K562 (cell line): ENCODE results near the gene ATF3. TPM values are rescaled to one million over a fixed set of nuclear protein-coding genes. Genes with fewer than 3 reads are reported as not detected.
A peak's percentile ranks its signal among the peaks of the same experiment; 100 is the strongest.

Source experiments
- ATAC-seq: fragments of 200-7000 bp; cut with Tn5 transposase; 3 replicates; pipeline ENCODE4 v1.9.1; 2020; ENCODE audit warnings: moderate library complexity
- BruUV-seq: library from RNA; stranded (reverse); fragments of 400-500 nt; replicated peaks from 2 replicates; lab custom pipeline; 2021; lab: Mats Ljungman, UMichigan
- CTCF ChIA-PET: fragments of 300-600 bp; formaldehyde crosslinking; extraction: SDS; loops from one replicate; lab custom pipeline; 2021; ENCODE audit warnings: low intra/inter-chr PET ratio; lab: Yijun Ruan, JAX
- POLR2A ChIA-PET: fragments of 300-600, 350-650 bp; sonication (Branson Sonifier 250); formaldehyde crosslinking; extraction: SDS; loops from one replicate; lab custom pipeline; 2021; ENCODE audit warnings: antibody characterized with exemption, inconsistent platforms; lab: Yijun Ruan, JAX
- DNase-seq, 4 experiments: peaks; one replicate each; pipeline versions ENCODE4 v3.0.0 to v3.0.0-alpha.2; 2011 to 2018; ENCODE audit warnings: low spot score in 3 of 4, mixed read lengths in 3 of 4; ENCODE audit errors: extremely low read depth in 1 of 4
- FAIRE-seq: peaks from 2 replicates; lab custom pipeline; 2011; peaks lifted over from hg19 to GRCh38; lab: Jason Lieb, UNC
- H2AFZ ChIP-seq: 2 replicates; pipeline ENCODE4 v1.6.0; 2011; ENCODE audit warnings: low read depth, low read length, control low read depth, inconsistent platforms
- H3K27ac ChIP-seq: fragments of 200-600 bp; 3 replicates; pipeline ENCODE4 v1.8.0; 2011; ENCODE audit warnings: low read depth, mild to moderate bottlenecking, control low read depth, inconsistent platforms, low read length, moderate library complexity, mixed read lengths; ENCODE audit errors: extremely low read depth
- H3K27me3 ChIP-seq, 2 experiments: fragments of 300-600 bp in 1 of 2; 2 replicates in 1 of 2; 3 replicates in 1 of 2; pipeline versions ENCODE4 v1.6.0 to v1.8.0; 2011; ENCODE audit warnings: inconsistent platforms in 2 of 2, low read length in 2 of 2, mild to moderate bottlenecking in 1 of 2, mixed read lengths in 1 of 2, moderate library complexity in 1 of 2; ENCODE audit not compliant: control insufficient read depth in 2 of 2, insufficient read depth in 2 of 2
- H3K36me3 ChIP-seq: fragments of 300-600 bp; 3 replicates; pipeline ENCODE4 v1.8.0; 2011; ENCODE audit warnings: mild to moderate bottlenecking, low read length, inconsistent platforms; ENCODE audit not compliant: control insufficient read depth, insufficient read depth
- H3K4me1 ChIP-seq, 2 experiments: fragments of 200-600 bp in 1 of 2; replicated peaks in 1 of 2; 2 replicates in 1 of 2; 3 replicates in 1 of 2; pipeline versions ENCODE4 v1.5.1 to v1.8.0; 2011; ENCODE audit warnings: inconsistent platforms in 2 of 2, low read length in 2 of 2, mild to moderate bottlenecking in 1 of 2, mixed read lengths in 1 of 2, moderate library complexity in 1 of 2; ENCODE audit not compliant: control insufficient read depth in 2 of 2, insufficient read depth in 2 of 2
- H3K4me2 ChIP-seq: 2 replicates; pipeline ENCODE4 v1.6.1; 2011; ENCODE audit warnings: low read length, control low read depth, inconsistent platforms, mixed read lengths; ENCODE audit not compliant: insufficient read depth
- H3K4me3 ChIP-seq: fragments of 200-600 bp; sonication (generic), shearing (Covaris generic); 2 replicates; pipeline ENCODE4 v1.5.1; 2016; ENCODE audit warnings: control low read depth, inconsistent platforms
- H3K79me2 ChIP-seq: fragments of 200-600 bp; 3 replicates; pipeline ENCODE4 v1.8.0; 2011; ENCODE audit warnings: low read length, inconsistent platforms; ENCODE audit not compliant: control insufficient read depth, insufficient read depth
- H3K9ac ChIP-seq, 2 experiments: 2 replicates each; pipeline versions ENCODE4 v1.6.0 to v1.6.1; 2011; ENCODE audit warnings: low read depth in 2 of 2, low read length in 2 of 2, control low read depth in 1 of 2, inconsistent platforms in 1 of 2, mild to moderate bottlenecking in 1 of 2, mixed read lengths in 1 of 2; ENCODE audit not compliant: insufficient read depth in 1 of 2
- H3K9me1 ChIP-seq: one replicate; pipeline ENCODE4 v1.6.0; 2011; ENCODE audit warnings: inconsistent platforms, mild to moderate bottlenecking, low read length, moderate library complexity; ENCODE audit not compliant: control insufficient read depth, insufficient read depth
- H3K9me3 ChIP-seq: replicated peaks from 2 replicates; pipeline ENCODE4 v1.5.1; 2011; ENCODE audit warnings: low read depth, low read length, inconsistent platforms; ENCODE audit not compliant: control insufficient read depth, insufficient read depth
- H4K20me1 ChIP-seq: replicated peaks from 2 replicates; pipeline ENCODE4 v1.6.1; 2011; ENCODE audit warnings: low read length, inconsistent platforms, mixed read lengths; ENCODE audit not compliant: control insufficient read depth, insufficient read depth
- ARID1B ChIP-seq: fragments of 450-650 bp; IDR thresholded peaks from 2 replicates; pipeline ENCODE4 v1.6.1; 2016; ENCODE audit warnings: antibody characterized with exemption, mild to moderate bottlenecking, inconsistent platforms
- CTBP1 ChIP-seq: fragments of 450-650 bp; IDR thresholded peaks from 2 replicates; pipeline ENCODE4 v1.6.1; 2016; ENCODE audit warnings: borderline replicate concordance
- EHMT2 ChIP-seq: fragments of 450-650 bp; IDR thresholded peaks from 2 replicates; pipeline ENCODE4 v1.6.1; 2018; ENCODE audit warnings: antibody characterized with exemption
- ESRRA ChIP-seq: fragments of 450-650 bp; IDR thresholded peaks from 2 replicates; pipeline ENCODE4 v1.6.1; 2014; ENCODE audit warnings: low read depth, mild to moderate bottlenecking, moderate library complexity, borderline replicate concordance
- HDAC2 ChIP-seq: fragments of 450-650 bp; IDR thresholded peaks from 2 replicates; pipeline ENCODE4 v1.6.1; 2016; ENCODE audit warnings: mild to moderate bottlenecking
- KDM1A ChIP-seq, 2 experiments: fragments of 450-650 bp; IDR thresholded peaks; 2 replicates each; pipeline ENCODE4 v1.6.1; 2016; ENCODE audit warnings: mild to moderate bottlenecking in 2 of 2
- MITF ChIP-seq: IDR thresholded peaks from 2 replicates; pipeline ENCODE4 v1.6.1; 2014; ENCODE audit warnings: antibody characterized with exemption
- PURB ChIP-seq: sonication (generic); formaldehyde crosslinking; IDR thresholded peaks from 2 replicates; pipeline ENCODE4 v1.9.0; 2021; ENCODE audit warnings: low read depth, mild to moderate bottlenecking, missing genetic modification reagents
- RBM25 ChIP-seq: fragments of 200-400 bp; formaldehyde crosslinking; IDR thresholded peaks from 2 replicates; pipeline ENCODE4 v1.6.1; 2018; ENCODE audit warnings: low read length, low read depth, moderate library complexity; ENCODE audit not compliant: severe bottlenecking
- RCOR1 ChIP-seq, 2 experiments: IDR thresholded peaks; 2 replicates each; pipeline ENCODE4 v1.6.1; 2012; ENCODE audit warnings: low read depth in 2 of 2, low read length in 2 of 2, borderline replicate concordance in 1 of 2, improper control_type of control experiment in 1 of 2
- SPI1 ChIP-seq: IDR thresholded peaks from 2 replicates; pipeline ENCODE4 v1.6.1; 2011; ENCODE audit warnings: low read depth, low read length, control low read depth, borderline replicate concordance
- TEAD4 ChIP-seq, 2 experiments: sonication (generic) in 1 of 2; formaldehyde crosslinking in 1 of 2; IDR thresholded peaks; 2 replicates each; pipeline versions ENCODE4 v1.6.1 to v1.8.0; 2012 to 2022; ENCODE audit warnings: borderline replicate concordance in 1 of 2, inconsistent platforms in 1 of 2, low read length in 1 of 2, mild to moderate bottlenecking in 1 of 2, missing genetic modification reagents in 1 of 2
- THRB ChIP-seq: fragments of 450-650 bp; formaldehyde crosslinking; conservative IDR thresholded peaks from 2 replicates; pipeline ENCODE4 v1.4.0; 2022; ENCODE audit warnings: mild to moderate bottlenecking, missing genetic modification characterization
- TRIM24 ChIP-seq, 2 experiments: fragments of 450-650 bp; IDR thresholded peaks; 2 replicates each; pipeline ENCODE4 v1.6.1; 2016
- USF1 ChIP-seq: sonication (generic); formaldehyde crosslinking; IDR thresholded peaks from 2 replicates; pipeline ENCODE4 v1.9.0; 2022; ENCODE audit warnings: mild to moderate bottlenecking, missing genetic modification reagents
- ZC3H8 ChIP-seq: fragments of 450-650 bp; IDR thresholded peaks from 2 replicates; pipeline ENCODE4 v1.6.1; 2017
- ZNF589 ChIP-seq: fragments of 200-800 bp; sonication (Bioruptor generic); IDR thresholded peaks from 2 replicates; pipeline ENCODE4 v1.6.1; 2016; ENCODE audit warnings: low read depth, missing genetic modification characterization, missing compliant biosample characterization
- WGBS: fragments of 100-300 bp; shearing (Covaris generic); methylation state at CpG from one replicate; pipeline ENCODE4 v1.1.6; 2016; ENCODE audit warnings: low coverage, mixed read lengths; ENCODE audit not compliant: insufficient coverage; ENCODE audit errors: missing lambda C conversion rate; 5-methylcytosine and 5-hydroxymethylcytosine counted together
- in situ Hi-C: fragments of 300-500 bp; cut with MboI; formaldehyde crosslinking; loops from 4 replicates; pipeline ENCODE4 v1.15.0; 2018; ENCODE audit warnings: inconsistent platforms, mixed read lengths
- intact Hi-C: fragments of 100-400 bp; cut with micrococcal nuclease; formaldehyde crosslinking; loops from 2 replicates; pipeline ENCODE4 v1.14.2; 2022
- polyA plus RNA-seq, 8 experiments: library from polyadenylated mRNA; depleted of rRNA in 4 of 8; stranded (reverse) in 5 of 8; unstranded in 3 of 8; fragments of >200 nt; fragmentation: Nextera tagmentation in 2 of 8; fragmentation: Illumina TruSeq in 1 of 8; extraction: Ambion mirVana in 2 of 8; extraction: Trizol in 1 of 8; gene quantifications; 2 replicates each; pipeline versions ENCODE4 v1.2.1 to v1.2.3, GENCODE V29; 2011 to 2014; ENCODE audit warnings: inconsistent platforms in 1 of 8, missing spikeins in 1 of 8
- total RNA-seq, 7 experiments: library from RNA; depleted of rRNA in 6 of 7; stranded (reverse); fragments of >200 nt in 6 of 7; fragmentation: Illumina TruSeq in 2 of 7; extraction: Trizol in 2 of 7; gene quantifications; 2 replicates each; pipeline versions ENCODE4 v1.2.1 to v1.2.3, GENCODE V29; 2011 to 2021; ENCODE audit warnings: low replicate concordance in 1 of 7
- TF ChIP-seq, protein P1 (sequence below): fragments of 250-450 bp; sonication (Bioruptor Pico); IDR thresholded peaks from 2 replicates; pipeline ENCODE4 v1.4.0; 2020

The ATF3 gene
- total and polyA plus RNA-seq, 9 of the 15 experiments (the other 6 are each of a cell fraction or from before 2014, with no cell fraction given), result 3.5 to 28.2 (median 19.8) TPM

DNA sequence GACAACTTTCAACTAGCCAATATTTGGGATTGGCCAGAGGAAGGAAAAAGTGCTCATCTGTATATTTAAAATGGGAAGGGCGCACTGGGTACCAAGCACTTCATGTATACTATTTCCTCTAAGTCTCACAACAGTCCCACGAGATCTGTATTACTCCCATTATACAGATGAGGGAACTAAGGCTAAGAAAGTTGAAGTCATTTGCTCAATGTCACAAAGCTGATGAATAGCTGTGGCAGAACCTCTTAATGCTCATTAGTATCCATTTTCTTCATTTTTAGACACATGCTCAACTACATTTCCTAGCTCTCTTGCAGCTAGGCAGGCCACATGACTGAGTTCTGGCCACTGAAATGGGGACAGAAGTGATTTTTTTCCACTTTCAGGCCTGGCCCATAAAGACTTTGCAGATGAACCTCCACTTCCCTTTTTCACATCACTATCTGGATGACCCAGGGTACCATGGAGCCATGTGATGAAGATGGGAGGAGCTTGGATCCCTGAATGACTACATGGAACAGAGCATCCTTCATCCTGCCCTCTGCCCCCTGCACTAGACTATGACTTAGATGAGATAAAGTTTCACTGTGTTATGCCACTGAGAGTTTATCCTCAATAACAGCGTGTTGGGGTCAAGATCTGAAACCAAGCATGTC lies 31.8 kb downstream of the ATF3 start:
- H3K9me3 ChIP-seq, result no peaks in the 10 kb centered on the region
- no peak overlapping the region for H3K9ac ChIP-seq
- no peaks in the 10 kb centered on the region for H3K36me3 ChIP-seq
- H3K27ac ChIP-seq, result no peak overlapping the region
- in situ Hi-C loops (no loop called here), intact Hi-C loops (no loop called here)
- H3K9me1 ChIP-seq, result no peaks in the 10 kb centered on the region
- H3K4me2 ChIP-seq, result no peak overlapping the region
- peaks cover 12 to 18% of the 10 kb centered on the region in 2 experiments; a peak in 4 of 5 replicates for H3K4me1 ChIP-seq
- no peak overlapping the region for H3K4me3 ChIP-seq
- H4K20me1 ChIP-seq, result peaks cover 14% of the 10 kb centered on the region
- ATAC-seq (no peak), DNase-seq (peak in 1 of 4 experiments; percentile 17), FAIRE-seq (no peak)
- ChIA-PET POLR2A (interaction anchor here (0.6 to 1.2 kb wide), 3 partner anchors 7 to 112 kb away, joined by 3 read pairs; no protein-coding TSS in a partner anchor), CTCF (no interaction called here)
- WGBS, result 5% methylated on average over 3 of the region's 3 CpGs
- H3K27me3 ChIP-seq, result peaks cover 16 to 51% of the 10 kb centered on the region in 2 experiments
- H3K79me2 ChIP-seq, result no peaks in the 10 kb centered on the region
- BruUV-seq, result no TSS peak
- no peak overlapping the region for H2AFZ ChIP-seq
- no peak for TF ChIP-seq TEAD4 (IDR thresholded peaks at IDR 0.05; ENCODE audit: low read length)
- TF ChIP-seq TEAD4 (CRISPR knock-in tag; IDR thresholded peaks at IDR 0.05; ENCODE audit: borderline replicate concordance), result peak; percentile 38; the same call in 1 of the 2 replicates
- peak in 1 of 2 experiments; percentile 84; a peak in 1 of 4 replicates for TF ChIP-seq RCOR1 (IDR thresholded peaks at IDR 0.05; ENCODE audit: borderline replicate concordance in 1 of 2, low read depth in 2 of 2, low read length in 2 of 2)
- TF ChIP-seq TRIM24 (IDR thresholded peaks at IDR 0.05), result 0 out of 4 replicates have a peak, but pooled peaks of 1 of the 2 experiments have one; percentile 20
- 0 out of 2 replicates have a peak, but pooled peaks have one; percentile 11 for TF ChIP-seq ARID1B
- peak; percentile 20 to 48; a peak in 1 of 4 replicates for TF ChIP-seq KDM1A (IDR thresholded peaks at IDR 0.05)
- no peak for TF ChIP-seq PURB (CRISPR knock-in tag)
- TF ChIP-seq, protein P1, sequence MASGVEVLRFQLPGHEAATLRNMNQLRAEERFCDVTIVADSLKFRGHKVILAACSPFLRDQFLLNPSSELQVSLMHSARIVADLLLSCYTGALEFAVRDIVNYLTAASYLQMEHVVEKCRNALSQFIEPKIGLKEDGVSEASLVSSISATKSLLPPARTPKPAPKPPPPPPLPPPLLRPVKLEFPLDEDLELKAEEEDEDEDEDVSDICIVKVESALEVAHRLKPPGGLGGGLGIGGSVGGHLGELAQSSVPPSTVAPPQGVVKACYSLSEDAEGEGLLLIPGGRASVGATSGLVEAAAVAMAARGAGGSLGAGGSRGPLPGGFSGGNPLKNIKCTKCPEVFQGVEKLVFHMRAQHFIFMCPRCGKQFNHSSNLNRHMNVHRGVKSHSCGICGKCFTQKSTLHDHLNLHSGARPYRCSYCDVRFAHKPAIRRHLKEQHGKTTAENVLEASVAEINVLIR (CRISPR knock-in tag), result no peak
- no peak for TF ChIP-seq ZC3H8
- no peak for TF ChIP-seq THRB (CRISPR knock-in tag)
- no peak for TF ChIP-seq ZNF589 (CRISPR knock-in tag)
- peak; percentile 97 for TF ChIP-seq CTBP1
- TF ChIP-seq HDAC2, result peak; percentile 15; the same call in 1 of the 2 replicates
- TF ChIP-seq ESRRA, result 0 out of 2 replicates have a peak, but pooled peaks have one; percentile 24
- TF ChIP-seq EHMT2, result no peak
- peak; percentile 98 for TF ChIP-seq SPI1
- TF ChIP-seq USF1, result peak; percentile 76
- TF ChIP-seq RBM25, result peak; percentile 86
- TF ChIP-seq MITF, result 0 out of 2 replicates have a peak, but pooled peaks have one; percentile 16
